Pulmonary artery endothelial cell (primary cell): Measurements from ENCODE around the gene CACNA1H. TPM values are rescaled to one million over a fixed set of nuclear protein-coding genes. Genes with fewer than 3 reads are reported as not detected.
"Not testable (repeated sequence)": the region's sequence is repeated elsewhere in the genome, so short reads cannot be mapped to it uniquely, and the experiment has no call there.

Source experiments
- DNase-seq: peaks from one replicate; pipeline ENCODE4 v3.0.0-alpha.2; 2011; ENCODE audit warnings: low read depth, low spot score
- total RNA-seq: library from RNA; depleted of rRNA; stranded (reverse); fragments of >200 nt; gene quantifications from 2 replicates; pipeline ENCODE4 v1.2.3, GENCODE V29; 2014

Gene CACNA1H
- total RNA-seq, 1 donor from 2014 or later: 0.07 TPM

GRCh38 chr16:1223355-1224214, 70.7 kb downstream of the CACNA1H start:
- no peak for DNase-seq

- DNase-seq: no peak
These were observed 71.7 kb downstream of the CACNA1H start for GRCh38 chr16:1224558-1224957.

DNA sequence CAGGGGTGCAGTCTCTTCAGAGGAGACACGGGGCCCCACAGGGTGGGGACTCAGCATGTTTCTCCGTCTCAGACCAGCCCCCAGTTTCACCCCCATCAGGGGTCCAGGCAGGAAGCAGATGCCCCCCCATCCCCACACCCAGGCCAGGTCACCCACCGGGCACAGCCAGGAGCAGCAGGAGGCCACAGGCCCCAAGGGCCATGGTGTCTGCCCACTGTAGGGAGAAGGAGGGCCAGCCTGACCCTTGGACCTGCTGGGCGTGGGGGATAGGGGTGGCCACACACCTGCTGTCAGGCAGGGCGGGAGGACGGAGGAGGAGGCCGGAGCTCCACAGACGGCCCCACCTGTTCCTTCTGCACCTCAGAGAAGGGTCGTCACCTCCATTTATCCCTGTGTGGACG, 72.1 kb downstream of the CACNA1H start, which contains the start of gene TPSG1:
TPSG1 (minus strand) TSS at position 218 of the 401 bp plus-strand sequence; CDS start at position 202, 16 bp downstream.
- no peak for DNase-seq

DNA sequence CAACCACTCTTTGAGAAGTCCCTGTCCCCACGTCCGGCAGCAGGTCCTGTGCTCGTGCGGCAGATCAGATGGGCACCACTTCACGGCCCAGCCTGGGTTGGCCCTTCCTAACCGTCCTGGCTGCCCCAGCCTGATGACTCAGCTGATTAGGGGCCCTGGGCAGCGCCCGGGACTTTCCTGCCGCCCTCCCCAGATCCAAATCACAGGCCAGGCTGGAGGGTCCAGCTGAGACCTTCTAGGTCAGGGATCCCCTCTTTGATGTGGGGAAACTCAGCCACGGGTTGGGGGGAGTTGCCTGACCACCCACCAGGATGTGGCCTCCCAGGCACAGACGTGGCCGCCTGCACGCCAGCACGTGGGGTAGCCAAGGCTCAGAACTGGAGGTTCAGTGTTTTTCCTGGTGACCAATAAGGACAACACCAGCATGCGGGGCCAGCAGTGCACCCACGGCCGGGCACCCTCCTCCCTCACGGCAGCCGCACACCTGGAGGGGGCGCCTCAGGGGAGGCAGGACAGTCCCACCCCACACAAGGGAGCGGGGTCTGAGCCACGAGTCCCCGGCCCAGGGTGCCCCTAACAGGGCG, 72.9 kb downstream of the CACNA1H start:
- DNase-seq: not testable (repeated sequence)

DNA sequence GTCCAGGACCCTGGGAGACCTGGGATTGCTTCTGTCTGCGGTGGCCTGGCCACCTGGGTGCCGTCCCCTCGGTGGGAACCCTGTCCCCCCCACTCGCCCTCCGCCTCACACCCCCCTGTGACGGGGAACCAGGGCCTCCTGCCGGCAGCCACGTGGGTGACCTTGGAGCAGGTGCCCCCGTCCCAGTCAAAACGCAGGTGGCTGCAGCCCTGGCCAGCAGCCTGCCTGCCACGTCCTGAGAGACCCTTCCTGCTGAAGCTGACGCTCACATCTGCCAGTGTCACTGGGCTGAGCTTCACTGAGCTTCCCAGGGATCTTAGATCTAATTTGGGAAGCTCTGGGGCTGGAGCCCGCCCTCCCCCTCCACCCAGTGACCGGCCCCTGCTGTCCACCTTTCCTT, 73.8 kb downstream of the CACNA1H start:
- not testable (repeated sequence) for DNase-seq

- not testable (repeated sequence) for DNase-seq
These were observed 75.3 kb downstream of the CACNA1H start for GRCh38 chr16:1228227-1228626.

DNA sequence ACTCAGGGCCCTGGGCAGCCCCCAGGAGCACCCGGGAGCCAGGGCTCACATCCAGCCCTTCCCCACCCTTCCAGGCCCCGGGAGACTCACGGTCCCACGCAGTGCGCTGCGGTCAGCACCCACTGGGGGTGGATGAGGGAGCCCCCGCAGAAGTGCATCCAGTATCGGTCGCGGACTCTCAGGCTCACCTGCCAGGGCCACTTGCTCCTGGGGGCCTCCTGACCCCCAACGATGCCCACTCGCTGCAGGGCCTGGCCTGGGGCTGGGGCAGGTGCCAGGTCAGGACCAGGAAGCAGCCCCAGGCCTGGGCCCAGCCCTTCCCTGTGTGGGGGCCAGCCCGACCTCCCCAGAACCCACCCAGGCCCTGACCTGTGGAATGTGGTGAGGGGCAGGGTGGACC, 76.6 kb downstream of the CACNA1H start:
- not testable (repeated sequence) for DNase-seq

GRCh38 chr16:1230084-1230470, 77.2 kb downstream of the CACNA1H start, which contains the start of gene TPSB2:
Gene TPSB2, minus strand, starts transcription at chr16:1230184. Its CDS starts 233 bp downstream, at chr16:1229951.
- not testable (repeated sequence) for DNase-seq

- DNase-seq: not testable (repeated sequence)
These were observed 77.7 kb downstream of the CACNA1H start for GRCh38 chr16:1230471-1231212.

- not testable (repeated sequence) for DNase-seq
These were observed 78.4 kb downstream of the CACNA1H start for GRCh38 chr16:1231301-1231700.

DNA sequence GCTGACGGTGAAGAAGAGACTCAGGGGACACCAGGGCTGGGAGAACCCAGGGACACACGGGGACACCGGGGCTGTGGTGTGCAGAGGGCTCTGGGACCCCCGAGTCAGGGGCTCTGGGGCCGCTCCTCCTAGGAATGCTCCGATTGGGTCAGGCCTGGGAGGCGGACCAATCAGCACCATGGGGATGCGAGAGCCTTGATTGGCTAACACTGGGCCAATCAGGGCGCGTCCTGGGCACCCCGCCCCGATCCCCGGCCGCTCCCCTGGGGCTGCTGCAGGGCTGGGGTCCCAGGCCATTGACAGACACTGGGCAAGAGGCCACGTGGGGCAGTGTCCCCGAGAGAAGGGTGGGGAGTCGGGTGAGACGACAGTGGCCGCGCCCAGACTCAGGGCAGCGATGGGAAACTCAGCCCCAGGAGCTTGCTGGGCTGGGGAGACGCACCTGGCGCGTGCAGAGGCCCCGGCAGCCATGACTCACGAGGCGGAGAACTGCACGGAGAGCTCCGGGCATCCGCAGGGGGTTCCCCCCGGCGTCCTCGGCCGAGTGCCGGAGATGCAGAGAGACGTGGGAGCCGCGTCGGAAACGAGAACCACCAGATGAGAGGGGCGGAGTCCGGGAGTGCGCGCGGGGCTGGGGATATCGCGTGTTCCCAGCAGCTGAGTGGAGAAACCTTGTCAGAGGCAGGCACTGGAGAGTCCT, 79.3 kb downstream of the CACNA1H start:
- DNase-seq: not testable (repeated sequence)

DNA sequence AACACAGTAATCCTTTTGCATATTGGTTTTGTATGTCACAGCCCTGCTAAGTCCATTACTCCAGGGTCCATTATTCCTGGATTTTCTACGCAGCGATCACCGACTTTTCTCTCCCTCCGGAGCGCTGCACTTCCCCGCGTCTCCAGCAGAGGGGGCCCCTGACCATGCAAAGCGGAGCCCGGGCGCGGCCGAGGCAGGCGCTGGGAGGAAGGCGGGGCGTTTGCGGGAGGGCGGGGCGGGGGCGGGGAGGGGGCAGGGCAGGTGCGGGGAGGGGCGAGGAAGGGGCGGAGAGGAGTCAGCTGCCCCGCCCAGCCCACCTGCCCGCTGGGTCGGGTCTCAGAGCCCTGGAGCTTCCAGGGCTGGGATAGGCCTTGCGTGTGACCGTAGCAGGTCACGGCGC, 83.8 kb downstream of the CACNA1H start:
- not testable (repeated sequence) for DNase-seq

GRCh38 chr16:1237990-1238389, 85.1 kb downstream of the CACNA1H start:
- no peak for DNase-seq

GRCh38 chr16:1238909-1239308, 86.0 kb downstream of the CACNA1H start:
- DNase-seq: not testable (repeated sequence)

- DNase-seq: not testable (repeated sequence)
These were observed 86.7 kb downstream of the CACNA1H start for GRCh38 chr16:1239575-1239974.

DNA sequence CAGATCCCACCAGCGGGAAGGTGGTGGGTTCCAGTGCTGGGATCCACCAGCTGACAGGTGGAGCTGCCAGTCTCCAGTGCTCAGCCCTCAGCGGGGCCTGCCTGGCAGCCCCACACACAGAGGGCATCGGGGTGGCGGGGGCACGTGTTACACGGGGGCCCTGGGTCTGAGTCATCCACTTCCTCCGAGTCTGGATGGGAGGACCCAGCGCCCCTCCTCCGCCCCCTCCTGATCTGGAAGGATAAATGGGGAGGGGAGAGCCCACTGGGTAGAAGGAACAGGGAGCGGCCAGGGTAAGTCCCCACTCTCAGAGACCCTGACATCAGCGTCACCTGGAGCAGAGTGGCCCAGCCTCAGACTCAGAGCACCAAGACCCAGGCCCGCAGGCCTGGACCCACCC, 87.5 kb downstream of the CACNA1H start, which contains the start of gene TPSAB1:
TPSAB1 (plus strand) TSS at position 270 of the 400 bp plus-strand sequence. CDS start 234 bp downstream, outside the sequence.
- DNase-seq: not testable (repeated sequence)

DNA sequence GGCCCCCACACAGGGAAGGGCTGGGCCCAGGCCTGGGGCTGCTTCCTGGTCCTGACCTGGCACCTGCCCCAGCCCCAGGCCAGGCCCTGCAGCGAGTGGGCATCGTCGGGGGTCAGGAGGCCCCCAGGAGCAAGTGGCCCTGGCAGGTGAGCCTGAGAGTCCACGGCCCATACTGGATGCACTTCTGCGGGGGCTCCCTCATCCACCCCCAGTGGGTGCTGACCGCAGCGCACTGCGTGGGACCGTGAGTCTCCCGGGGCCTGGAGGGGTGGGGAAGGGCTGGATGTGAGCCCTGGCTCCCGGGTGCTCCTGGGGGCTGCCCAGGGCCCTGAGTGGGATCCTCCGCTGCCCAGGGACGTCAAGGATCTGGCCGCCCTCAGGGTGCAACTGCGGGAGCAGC, 88.2 kb downstream of the CACNA1H start:
- DNase-seq: not testable (repeated sequence)

GRCh38 chr16:1243363-1243762, 90.5 kb downstream of the CACNA1H start:
- DNase-seq: not testable (repeated sequence)

GRCh38 chr16:1243907-1244850, 91.3 kb downstream of the CACNA1H start:
- not testable (repeated sequence) for DNase-seq

DNA sequence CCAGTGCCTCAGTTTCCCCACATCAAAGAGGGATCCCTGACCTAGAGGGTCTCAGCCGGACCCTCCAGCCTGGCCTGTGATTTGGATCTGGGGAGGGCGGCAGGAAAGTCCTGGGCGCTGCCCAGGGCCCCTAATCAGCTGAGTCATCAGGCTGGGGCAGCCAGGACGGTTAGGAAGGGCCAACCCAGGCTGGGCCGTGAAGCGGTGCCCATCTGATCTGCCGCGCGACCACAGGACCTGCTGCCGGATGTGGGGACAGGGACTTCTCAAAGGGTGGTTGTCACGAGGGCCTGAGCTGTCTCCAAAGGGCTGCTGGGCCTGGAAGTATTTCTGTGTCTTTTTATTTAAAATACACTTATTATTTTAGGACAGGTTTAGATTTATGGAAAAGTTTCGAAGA, 92.0 kb downstream of the CACNA1H start:
- no peak for DNase-seq
